Endothelial cell of umbilical vein (primary cell): ENCODE results near the gene CFTR.

Experiments
- CTCF ChIP-seq, 2 donors: IDR thresholded peaks; 1 replicate in 1 of 2; 2 replicates in 1 of 2; pipeline ENCODE4 v1.5.1; 2011; ENCODE audit warnings: low read length in 2 of 2, mild to moderate bottlenecking in 2 of 2, moderate library complexity in 2 of 2, control low read depth in 1 of 2, inconsistent platforms in 1 of 2, low read depth in 1 of 2; ENCODE audit not compliant: insufficient read depth in 1 of 2; ENCODE audit errors: extremely low read depth in 1 of 2
- EZH2 ChIP-seq: IDR thresholded peaks from 2 replicates; pipeline ENCODE4 v1.6.1; 2012; ENCODE audit warnings: borderline replicate concordance, low read depth, mild to moderate bottlenecking, moderate library complexity, low read length, inconsistent platforms; ENCODE audit not compliant: severe bottlenecking
- FOS ChIP-seq: IDR thresholded peaks from 2 replicates; pipeline ENCODE4 v1.6.1; 2011; ENCODE audit warnings: mild to moderate bottlenecking, low read length, moderate library complexity, borderline replicate concordance; ENCODE audit not compliant: insufficient read depth
- JUN ChIP-seq: IDR thresholded peaks from 2 replicates; pipeline ENCODE4 v1.6.1; 2011; ENCODE audit warnings: borderline replicate concordance, low read depth; ENCODE audit not compliant: insufficient read length, insufficient read depth
- MAX ChIP-seq: IDR thresholded peaks from 2 replicates; pipeline ENCODE4 v1.6.1; 2011; ENCODE audit not compliant: insufficient read depth, insufficient read length
- POLR2A ChIP-seq: IDR thresholded peaks from 2 replicates; pipeline ENCODE4 v1.6.1; 2012; ENCODE audit warnings: low read depth, mild to moderate bottlenecking, control low read depth, low read length

GRCh38 chr7:117582219-117582704 is 102.4 kb downstream of the CFTR start:
- TF ChIP-seq CTCF (IDR thresholded peaks at IDR 0.05; ENCODE audit: extremely low read depth in 1 of 2, insufficient read depth in 1 of 2, low read depth in 1 of 2, low read length in 2 of 2) (no peak), POLR2A (no peak), JUN (no peak), EZH2 (no peak), MAX (no peak), FOS (no peak)
